ENCODE results near the gene GLYR1. TPM values are rescaled to one million over a fixed set of nuclear protein-coding genes. Genes with fewer than 3 reads are reported as not detected.

GLYR1 gene
- total RNA-seq, 1 experiment from 2014 or later = 45.8 TPM

DNA sequence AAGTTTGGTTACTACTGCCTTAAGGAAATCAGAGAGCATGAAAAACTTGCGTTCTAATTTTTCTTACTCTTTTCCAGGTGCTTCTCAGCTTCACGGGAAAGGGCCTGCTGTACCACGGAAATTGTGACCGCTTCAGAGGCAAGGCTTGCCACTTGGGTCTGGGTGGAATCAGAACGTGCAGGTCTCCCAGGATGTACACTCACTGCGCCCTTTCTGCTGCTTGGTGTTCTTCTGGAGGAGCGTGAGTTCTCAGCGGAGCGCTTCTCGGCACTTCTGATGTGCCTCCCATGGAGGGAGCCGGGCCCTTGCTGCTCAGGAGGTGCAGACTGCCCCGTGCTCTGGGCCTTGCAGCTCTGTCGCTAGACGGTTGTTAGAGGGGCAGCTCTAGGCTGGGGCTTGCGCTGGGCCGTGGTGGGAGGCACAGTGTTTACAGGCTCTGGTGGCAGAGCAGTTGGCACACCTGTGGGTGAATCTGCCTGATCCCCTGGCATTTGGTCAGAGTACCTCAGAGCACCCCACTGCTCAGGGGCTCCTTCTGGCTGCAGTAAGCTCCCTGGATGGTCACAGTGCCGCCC is 33.0 kb upstream of the GLYR1 start:
- no peak for DNase-seq (ENCODE audit: low read depth)

DNA sequence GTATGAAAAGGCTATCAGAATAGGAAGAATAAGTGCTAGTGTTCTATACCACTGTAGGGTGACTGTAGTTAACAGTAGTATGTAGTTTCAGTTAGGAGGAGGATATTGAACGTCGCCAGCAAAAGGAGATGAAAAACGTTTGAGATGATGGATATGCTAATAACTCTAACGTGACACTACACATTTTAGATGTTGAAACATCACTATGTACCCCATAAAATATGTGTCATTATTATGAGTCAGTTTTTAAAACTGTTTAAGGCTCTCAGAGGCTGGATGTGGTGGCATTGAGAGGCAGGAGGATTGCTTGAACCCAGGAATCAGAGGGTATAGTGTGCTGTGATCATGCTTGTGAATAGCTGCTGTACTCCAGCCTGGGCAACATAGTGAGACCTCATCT is 32.0 kb upstream of the GLYR1 start:
- no peak for DNase-seq (ENCODE audit: low read depth)

DNA sequence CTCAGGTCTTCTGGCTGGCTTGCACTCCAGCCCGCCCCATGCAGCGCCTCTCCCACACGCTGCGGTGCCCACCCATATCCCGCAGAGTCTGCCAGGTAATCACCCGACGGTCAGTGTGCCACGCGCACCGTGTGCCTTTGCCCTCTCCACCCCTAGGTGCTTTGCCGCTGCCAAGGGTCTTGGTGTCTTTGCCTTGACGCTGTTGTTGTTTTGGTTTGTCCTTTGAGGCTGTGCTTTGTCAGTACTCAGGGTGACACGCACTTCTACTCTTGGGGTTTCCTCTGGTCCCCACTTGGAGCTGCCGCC is 30.2 kb upstream of the GLYR1 start:
- DNase-seq (ENCODE audit: low read depth) = no peak

DNA sequence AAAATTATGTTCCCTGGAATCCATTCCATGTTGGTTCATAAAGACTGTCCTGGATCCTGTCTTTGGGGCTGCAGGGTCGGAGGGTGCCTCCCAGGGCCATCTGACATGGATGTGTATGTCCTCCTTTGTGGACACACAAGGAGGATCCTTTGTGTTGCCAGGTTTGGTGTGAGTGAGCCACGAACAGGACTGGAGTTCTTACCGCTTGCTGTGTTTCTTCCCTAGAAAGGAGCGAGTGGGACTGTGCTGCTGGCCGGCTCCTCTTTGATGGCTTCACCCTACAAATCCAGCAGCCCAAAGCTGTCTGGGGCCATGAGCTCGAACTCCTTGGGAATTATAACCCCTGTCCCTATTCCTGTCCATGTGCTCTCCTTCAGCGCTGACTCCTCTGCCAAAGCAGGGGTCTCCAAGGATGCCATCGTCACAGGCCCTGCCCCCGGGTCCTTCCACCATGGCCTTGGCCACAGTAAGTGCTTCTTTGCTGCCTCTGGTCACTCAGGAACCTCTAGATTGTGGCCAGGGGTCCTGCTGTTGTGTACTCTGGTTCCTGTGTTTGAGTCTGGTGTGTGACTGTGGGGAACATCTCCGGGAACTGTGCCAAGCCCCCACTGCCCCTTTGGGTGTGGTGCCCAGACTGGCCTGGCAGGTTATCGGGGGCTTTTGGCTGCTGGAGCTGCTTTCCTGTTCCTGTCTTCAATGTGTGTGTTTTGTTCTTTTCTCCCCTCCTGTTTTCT is 29.7 kb upstream of the GLYR1 start:
- no peak for DNase-seq (ENCODE audit: low read depth)

DNA sequence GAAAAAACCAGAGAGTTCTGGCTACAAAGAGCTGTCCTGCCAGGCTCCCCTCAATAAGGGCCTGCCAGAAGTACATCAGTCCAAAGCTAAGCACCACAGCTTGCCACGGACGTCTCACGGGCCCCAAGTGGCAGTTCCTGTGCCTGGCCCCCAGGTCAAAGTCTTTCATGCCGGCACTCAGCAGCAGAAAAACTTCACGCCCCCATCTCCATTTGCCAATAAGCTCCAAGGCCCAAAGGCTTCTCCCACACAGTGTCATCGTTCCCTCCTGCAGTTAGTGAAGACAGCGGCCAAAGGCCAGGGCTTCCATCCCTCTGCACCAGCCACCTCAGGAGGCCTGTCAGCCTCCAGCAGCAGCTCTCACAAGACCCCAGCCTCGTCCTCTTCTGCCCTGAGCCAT is 27.6 kb upstream of the GLYR1 start:
- no peak for DNase-seq (ENCODE audit: low read depth)

DNA sequence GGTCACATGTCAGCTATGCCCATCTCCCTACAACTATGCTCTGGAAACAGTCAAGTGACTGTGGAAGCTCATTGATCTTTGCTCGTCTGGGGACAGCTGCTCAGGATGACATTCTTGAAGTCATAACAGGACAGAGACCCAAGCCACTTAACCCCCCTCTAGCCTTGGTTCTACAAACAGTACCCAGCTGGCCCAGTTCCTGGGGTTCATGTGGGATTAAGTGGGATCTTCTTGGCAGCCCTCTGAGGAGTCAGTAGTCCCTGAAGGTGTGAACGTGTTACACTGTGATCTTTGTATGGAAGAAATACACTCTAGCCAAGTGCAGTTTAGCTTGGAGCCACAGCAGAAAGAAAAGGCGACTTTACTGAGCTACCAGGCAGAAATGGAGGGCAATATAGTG is 26.0 kb upstream of the GLYR1 start:
- no peak for DNase-seq (ENCODE audit: low read depth)

DNA sequence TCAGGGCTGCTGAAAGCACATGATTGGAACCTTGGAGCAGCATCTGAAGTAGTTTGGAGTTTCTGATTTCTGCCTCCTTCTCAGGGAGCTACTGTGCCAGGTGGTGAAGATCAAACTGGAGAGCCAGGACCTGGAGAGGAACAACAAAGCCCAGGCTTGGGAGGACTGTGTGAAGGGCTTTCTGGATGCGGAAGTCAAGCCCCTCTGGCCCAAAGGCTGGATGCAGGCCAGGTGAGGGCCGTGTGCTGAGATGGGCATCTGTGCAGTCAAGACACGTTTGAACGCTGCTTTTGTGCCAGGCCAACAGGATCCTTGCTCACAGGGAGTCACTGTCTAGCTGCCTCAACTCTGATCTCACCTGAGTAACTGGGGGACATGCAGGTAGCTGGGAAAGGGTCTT is 24.0 kb upstream of the GLYR1 start:
- no peak for DNase-seq (ENCODE audit: low read depth)

DNA sequence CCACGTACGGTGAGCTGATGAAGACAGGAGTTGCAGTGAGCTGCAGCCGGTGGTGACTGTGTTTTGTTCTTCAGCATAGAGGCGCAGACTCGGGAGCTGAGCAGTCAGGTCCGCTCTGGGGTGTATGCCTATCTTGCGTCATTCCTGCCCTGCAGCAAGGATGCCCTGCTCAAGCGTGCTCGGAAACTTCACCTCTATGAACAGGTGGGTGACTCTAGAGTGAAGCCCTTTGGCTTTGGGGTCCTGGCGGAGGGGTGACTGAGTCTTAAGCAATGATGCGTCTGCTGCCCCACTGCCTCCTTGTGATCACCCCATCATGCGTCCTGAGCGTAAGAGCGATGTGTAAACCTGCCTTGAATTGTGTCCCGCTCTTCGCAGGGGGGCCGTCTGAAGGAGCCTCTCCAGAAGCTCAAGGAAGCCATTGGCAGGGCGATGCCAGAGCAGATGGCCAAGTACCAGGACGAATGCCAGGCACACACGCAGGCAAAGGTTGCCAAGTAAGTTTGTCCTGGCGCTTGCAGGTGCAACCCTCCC is 23.1 kb upstream of the GLYR1 start:
- no peak for DNase-seq (ENCODE audit: low read depth)

DNA sequence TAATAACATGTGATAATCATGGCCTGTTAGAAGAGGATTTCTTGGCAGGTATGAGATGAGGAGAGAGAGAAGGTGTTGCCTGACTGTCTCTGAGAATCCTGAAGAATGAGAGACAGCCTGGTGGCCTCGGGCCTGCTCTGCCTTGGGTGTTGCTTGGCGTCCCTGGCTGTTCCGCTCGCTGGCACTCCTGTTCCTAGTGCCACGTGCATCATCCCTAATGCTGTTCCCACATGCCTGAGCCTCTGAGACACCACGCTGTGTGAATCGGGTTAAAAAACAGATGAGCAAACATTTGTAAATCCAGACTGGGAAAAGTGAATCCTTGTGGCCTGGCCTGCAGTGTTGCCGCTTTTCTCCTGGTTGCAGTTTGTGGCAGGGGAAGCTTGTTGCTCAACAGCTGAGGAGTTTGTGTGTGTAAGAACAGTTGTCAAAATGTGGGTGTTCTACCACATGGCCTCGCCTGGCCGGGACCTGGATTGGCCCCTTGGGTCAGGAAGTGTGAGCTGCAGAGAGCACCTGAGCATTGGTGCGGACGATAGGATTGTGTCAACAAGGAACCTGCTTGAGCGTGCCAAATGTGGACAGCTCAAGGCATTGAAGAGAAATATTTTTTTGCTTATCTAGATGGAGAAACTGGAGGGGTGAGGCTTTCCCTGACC is 22.2 kb upstream of the GLYR1 start:
- no peak for DNase-seq (ENCODE audit: low read depth)

DNA sequence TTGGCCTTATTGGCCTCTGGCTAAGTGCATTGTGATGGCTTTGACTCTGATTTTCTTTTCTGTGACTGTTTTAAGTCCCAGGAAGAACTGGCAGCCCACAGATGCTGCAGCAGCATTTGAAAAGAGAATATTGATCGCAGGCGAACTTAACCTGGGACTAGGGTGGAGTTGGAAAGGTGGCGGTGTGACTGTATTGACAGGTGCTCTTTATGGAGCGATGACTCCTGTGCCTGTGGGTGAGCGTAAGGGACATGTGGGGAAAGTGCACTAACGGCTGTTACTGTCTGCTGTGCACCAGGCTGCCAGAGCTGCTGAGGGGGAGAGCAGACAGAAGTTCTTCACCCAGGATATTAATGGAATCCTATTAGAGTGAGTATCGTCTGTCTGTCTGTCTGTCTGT is 21.4 kb upstream of the GLYR1 start:
- no peak for DNase-seq (ENCODE audit: low read depth)

DNA sequence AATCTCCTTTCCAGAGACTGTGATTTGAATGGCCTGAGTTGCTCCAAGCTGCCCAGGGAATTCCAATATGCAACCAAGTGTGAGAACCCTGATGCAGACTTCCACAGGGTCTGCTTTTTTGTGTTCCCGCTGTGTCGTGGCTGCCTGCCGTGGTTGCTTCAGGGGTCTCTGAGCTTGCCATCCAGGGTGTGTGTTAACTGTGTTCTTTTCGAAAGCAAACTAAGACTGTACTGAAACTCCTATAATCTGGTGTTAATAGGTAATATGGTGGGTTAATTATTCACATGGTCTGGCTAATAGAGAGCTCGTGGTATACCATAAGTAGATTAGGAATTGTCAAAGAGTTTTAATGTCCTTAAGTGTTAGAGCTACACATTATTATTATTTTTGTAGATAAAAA is 20.9 kb upstream of the GLYR1 start:
- DNase-seq (ENCODE audit: low read depth) = no peak

DNA sequence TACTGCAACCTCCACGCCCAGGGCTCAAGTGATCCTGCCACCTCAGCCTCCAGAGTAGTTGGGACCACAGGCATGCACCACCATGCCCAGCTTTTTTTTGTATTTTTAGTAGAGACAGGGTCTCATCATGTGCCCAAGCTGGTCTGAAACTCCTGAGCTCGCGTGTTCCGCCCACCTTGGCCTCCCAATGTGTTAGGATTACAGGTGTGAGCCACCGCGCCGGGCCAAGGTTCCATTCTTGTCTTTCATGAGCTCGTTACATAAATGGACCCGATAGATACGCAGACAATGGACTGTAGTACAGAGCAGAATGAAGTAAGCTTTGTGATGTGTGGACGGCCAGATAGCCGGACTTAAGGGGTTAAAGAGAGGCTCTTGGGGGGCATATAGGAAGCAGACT is 19.5 kb upstream of the GLYR1 start:
- no peak for DNase-seq (ENCODE audit: low read depth)

DNA sequence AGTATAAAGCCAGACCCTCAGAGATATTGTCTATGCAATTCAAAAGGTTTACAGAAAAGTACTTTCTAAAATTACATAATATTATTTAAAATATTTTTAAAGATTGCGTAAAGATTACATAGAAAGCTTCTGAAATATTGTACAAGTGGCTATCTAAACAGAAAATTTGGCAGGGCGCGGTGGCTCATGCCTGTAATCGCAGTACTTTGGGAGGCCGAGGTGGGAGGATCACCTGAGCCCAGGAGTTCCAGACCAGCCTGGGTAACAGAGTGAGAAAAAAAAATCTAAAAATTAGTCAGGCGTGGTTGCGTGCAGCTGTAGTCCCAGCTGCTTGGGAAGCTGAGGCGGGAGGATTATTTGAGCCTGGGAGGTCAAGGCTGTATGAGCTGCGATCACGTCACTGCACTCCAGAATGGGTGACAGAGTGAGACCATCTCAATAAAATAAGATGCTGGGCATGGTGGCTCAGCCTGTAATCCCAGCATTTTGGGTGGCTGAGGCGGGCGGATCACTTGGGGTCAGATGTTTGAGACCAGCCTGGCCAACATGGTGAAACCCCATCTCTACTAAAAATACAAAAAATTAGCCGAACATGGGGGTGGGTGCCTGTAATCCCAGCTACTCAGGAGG is 18.3 kb upstream of the GLYR1 start:
- DNase-seq (ENCODE audit: low read depth) = no peak

DNA sequence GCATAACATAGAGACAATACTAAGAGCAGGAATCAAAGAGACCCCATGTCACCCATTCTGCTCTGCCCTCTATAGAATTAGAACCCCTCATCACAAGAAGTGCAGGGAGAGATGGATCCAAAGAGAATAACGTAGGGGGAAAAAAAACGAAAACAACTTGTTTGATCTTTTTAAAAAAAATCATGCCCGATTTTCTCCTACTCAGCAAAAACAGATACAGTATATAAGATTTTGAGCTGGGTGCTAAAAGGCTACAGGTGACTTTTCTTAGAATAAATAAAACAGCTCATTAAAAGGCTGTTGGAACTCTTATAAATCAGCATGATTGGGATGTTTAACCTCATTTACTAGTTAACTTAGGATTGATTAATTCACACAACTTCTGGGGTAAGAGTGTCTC is 17.6 kb upstream of the GLYR1 start:
- no peak for DNase-seq (ENCODE audit: low read depth)

DNA sequence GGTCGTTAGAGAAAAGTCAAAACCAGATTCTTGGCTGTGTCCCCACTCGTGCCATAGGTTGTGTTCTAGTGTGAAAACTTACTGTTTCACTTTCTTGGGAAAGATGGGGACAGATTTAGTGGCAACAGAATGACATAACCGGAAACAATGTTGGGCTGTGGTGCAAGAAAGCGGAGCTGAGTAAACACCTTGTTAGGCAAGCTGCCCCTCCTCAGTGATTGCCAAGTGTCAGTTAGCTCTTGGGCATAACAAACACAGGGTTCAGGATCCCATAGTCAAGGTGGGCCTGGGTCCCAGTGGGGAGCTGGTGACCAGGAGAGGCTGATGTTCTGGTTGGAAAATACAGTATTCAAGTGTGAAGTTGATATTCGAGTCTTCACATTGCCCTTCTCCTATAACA is 15.6 kb upstream of the GLYR1 start:
- no peak for DNase-seq (ENCODE audit: low read depth)

DNA sequence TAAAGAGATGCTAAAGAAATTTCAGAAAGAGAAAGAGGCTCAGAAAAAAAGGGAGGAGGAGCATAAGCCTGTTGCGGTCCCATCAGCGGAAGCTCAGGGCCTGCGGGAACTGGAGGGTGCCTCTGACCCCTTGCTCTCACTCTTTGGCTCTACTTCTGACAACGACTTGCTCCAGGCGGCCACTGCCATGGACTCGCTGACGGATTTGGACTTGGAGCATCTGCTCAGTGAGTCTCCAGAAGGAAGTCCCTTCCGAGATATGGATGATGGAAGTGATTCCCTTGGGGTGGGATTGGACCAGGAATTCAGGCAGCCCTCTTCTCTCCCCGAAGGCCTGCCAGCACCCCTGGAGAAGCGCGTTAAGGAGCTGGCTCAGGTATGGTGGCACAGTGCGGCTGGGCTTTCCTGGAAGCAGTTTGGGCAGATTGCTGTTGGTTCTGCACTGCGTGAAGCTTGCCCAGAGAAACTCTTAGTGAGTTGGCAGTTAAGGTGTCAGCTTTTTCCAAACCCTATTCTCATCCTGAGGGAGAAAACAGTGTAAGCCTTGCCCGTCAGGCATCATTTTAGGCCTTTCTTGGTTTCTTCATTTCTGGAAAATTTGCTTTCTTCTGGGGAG is 13.7 kb upstream of the GLYR1 start:
- no peak for DNase-seq (ENCODE audit: low read depth)

DNA sequence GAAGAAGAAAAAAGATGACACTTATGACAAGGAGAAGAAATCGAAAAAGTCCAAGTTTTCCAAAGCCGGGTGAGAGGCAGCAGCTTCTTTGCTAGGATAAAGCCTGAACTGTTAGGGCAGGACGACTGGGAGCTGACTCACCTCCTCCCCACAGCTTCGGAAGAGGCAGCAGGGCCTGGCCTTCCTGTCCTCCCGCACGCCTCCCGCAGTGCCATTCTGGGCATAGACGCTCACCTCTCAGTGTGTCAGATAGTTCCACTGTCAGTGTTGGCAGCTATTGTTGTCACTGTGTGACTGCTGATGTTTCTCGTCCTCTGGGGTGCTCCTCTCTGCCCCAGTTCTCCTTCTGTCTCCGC is 12.8 kb upstream of the GLYR1 start:
- peak; percentile 89 for DNase-seq (ENCODE audit: low read depth)

DNA sequence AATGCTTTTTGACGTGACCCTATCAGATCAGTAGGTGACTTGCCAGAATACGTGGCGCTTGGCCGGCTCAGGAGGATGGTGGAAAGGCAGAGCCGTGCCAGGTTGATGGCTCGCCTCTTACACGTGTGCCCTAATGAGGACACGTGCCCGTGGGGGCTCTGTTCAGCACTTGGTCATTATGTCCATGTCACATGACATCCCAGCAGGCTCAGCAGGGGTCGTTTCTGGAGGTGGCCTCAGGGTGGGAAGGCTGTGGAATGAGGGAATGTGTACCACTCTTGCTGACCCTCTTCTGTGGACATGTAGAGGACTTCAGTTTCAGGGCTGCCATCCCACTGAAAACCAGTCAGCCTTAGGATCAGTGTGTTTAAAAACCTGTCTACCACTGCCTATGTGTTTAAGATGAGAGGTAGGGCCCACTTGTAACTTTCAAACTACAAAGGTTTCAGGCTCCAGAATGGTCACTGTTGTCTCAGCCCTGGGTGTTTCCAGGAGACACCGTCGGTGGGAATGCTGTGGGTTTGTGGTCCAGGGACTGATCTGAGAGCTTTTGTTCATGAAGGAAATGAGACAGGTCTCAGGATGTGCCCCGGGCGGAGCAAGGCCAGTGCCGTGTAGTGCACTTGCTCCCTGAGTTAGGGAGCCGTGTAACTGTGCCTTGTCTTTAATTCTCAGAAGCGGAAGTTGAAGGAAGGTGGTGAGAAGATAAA is 12.3 kb upstream of the GLYR1 start:
- DNase-seq (ENCODE audit: low read depth) = peak; percentile 91

DNA sequence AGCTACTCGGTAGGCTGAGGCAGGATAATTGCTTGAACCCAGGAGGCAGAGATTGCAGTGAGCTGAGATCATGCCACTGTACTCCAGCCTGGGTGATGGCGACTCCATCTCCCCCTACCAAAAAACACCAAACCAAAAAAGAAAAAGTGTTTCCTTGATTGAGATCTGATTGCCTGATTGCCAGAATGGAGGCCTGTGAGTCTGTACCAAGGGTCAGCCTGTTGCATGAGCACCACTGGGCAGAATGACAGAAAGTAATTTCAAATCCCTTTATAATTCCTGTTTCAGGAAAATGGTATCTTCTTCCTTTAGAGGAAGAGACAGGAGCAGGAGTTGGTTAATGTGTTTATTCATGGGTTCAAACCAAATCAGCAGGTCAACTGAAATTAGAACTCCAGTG is 8.7 kb upstream of the GLYR1 start:
- no peak for DNase-seq (ENCODE audit: low read depth)

DNA sequence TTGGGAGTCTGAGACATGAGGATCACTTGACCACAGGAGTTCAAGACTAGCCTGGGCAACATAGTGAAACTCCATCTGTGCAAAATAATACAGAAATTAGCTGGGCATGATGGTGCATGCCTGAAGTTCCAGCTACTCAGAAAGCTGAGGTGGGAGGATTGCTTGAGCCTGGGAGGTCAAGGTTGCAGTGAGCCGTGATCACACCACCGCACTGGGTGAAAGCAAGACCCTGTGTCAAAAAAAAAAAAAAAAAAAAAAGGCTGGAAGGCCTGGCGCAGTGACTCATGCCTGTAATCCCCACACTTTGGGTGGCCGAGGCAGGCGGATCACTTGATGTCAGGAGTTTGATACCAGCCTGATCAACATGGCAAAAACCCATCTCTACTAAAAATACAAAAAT is 8.3 kb upstream of the GLYR1 start:
- no peak for DNase-seq (ENCODE audit: low read depth)

DNA sequence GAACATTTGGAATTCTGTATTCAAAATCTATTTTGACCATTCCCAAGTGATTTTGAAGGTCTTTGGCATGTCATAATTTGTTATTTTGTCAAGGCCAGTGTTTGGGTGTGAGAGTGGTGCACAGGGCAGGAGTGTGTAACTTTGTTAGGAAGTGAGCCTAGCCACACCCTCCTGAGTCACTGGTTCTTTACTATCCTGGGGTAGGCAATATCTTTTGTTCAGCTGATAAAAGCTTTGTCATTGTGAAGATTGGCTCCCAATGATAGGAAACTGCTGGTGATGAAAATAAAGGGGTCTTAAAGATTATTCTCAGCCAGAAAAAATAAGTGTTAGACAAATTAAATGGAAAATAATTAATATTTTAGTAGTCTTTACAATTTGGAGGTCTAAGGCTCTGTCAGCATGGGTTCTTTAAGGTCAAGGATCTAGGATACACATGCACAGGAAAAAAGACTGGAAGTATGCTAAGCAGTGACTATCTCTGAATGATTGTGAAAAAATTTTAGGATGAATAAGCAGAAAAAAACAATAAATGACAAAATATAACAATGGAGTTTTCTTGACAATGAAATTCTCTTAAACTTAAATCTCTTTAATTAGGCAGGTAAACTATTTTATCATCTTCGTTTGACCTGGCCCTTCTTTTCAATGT is 5.3 kb upstream of the GLYR1 start:
- peak; percentile 73 for DNase-seq (ENCODE audit: low read depth)
